K562 (cell line): ENCODE measurements around the gene BCAP31. TPM values are rescaled to one million over a fixed set of nuclear protein-coding genes. Genes with fewer than 3 reads are reported as not detected.

Source experiments
- ARID1B ChIP-seq: fragments of 450-650 bp; IDR thresholded peaks from 2 replicates; pipeline ENCODE4 v1.6.1; 2016; ENCODE audit warnings: antibody characterized with exemption, mild to moderate bottlenecking, inconsistent platforms
- ATF1 ChIP-seq, 2 experiments: fragments of 450-650 bp in 1 of 2; IDR thresholded peaks; 2 replicates each; pipeline ENCODE4 v1.6.1; 2016; ENCODE audit warnings: missing compliant biosample characterization in 1 of 2, missing genetic modification characterization in 1 of 2
- CREM ChIP-seq: IDR thresholded peaks from 2 replicates; pipeline ENCODE4 v1.6.1; 2014; ENCODE audit warnings: antibody characterized with exemption, low read depth
- DMBX1 ChIP-seq: fragments of 250-450 bp; sonication (Bioruptor Pico); IDR thresholded peaks from 2 replicates; pipeline ENCODE4 v1.8.0; 2022; ENCODE audit warnings: inconsistent platforms, mild to moderate bottlenecking, moderate library complexity, borderline replicate concordance
- ELF2 ChIP-seq: fragments of 250-450 bp; sonication (Bioruptor Pico); IDR thresholded peaks from 2 replicates; pipeline ENCODE4 v1.5.0; 2021; ENCODE audit warnings: mild to moderate bottlenecking
- ETV1 ChIP-seq: fragments of 450-650 bp; conservative IDR thresholded peaks from 2 replicates; pipeline ENCODE4 v1.6.1; 2016; ENCODE audit warnings: missing genetic modification characterization, control low read depth, low read depth, missing compliant biosample characterization
- FUS ChIP-seq: fragments of 200-400 bp; formaldehyde crosslinking; optimal IDR thresholded peaks from 2 replicates; pipeline ENCODE3; 2017; ENCODE audit warnings: low read depth, low read length
- KAT2B ChIP-seq: IDR thresholded peaks from one replicate; pipeline ENCODE4 v1.6.1; 2012; ENCODE audit warnings: low read depth, mild to moderate bottlenecking, control low read depth, inconsistent platforms, low read length, moderate library complexity
- L3MBTL2 ChIP-seq: fragments of 450-650 bp; IDR thresholded peaks from 2 replicates; pipeline ENCODE4 v1.6.1; 2016; ENCODE audit warnings: mild to moderate bottlenecking, moderate library complexity
- NFRKB ChIP-seq: fragments of 450-650 bp; IDR thresholded peaks from 2 replicates; pipeline ENCODE4 v1.6.1; 2016; ENCODE audit warnings: low read depth
- POLR3G ChIP-seq: IDR thresholded peaks from 2 replicates; pipeline ENCODE4 v1.6.1; 2011; ENCODE audit not compliant: insufficient read length, insufficient replicate concordance; ENCODE audit errors: extremely low read depth
- RBM14 ChIP-seq: fragments of 200-400 bp; formaldehyde crosslinking; IDR thresholded peaks from 2 replicates; pipeline ENCODE4 v1.6.1; 2018; ENCODE audit warnings: low read depth, mild to moderate bottlenecking, low read length, moderate library complexity, borderline replicate concordance; ENCODE audit not compliant: insufficient read depth
- RFX7 ChIP-seq: fragments of 250-450 bp; sonication (Bioruptor Pico); IDR thresholded peaks from 2 replicates; pipeline ENCODE4 v1.5.1; 2021; ENCODE audit warnings: mild to moderate bottlenecking
- RUNX1 ChIP-seq: sonication (generic); IDR thresholded peaks from 2 replicates; pipeline ENCODE4 v1.6.1; 2016; ENCODE audit warnings: antibody characterized with exemption, low read depth
- SUPT5H ChIP-seq: fragments of 450-650 bp; IDR thresholded peaks from 2 replicates; pipeline ENCODE4 v1.6.1; 2016
- TRIM24 ChIP-seq, 2 experiments: fragments of 450-650 bp; IDR thresholded peaks; 2 replicates each; pipeline ENCODE4 v1.6.1; 2016
- TRIM25 ChIP-seq: fragments of 450-650 bp; IDR thresholded peaks from 2 replicates; pipeline ENCODE4 v1.7.0; 2016; ENCODE audit warnings: borderline replicate concordance
- ZFP1 ChIP-seq: fragments of 450-650 bp; formaldehyde crosslinking; IDR thresholded peaks from 2 replicates; pipeline ENCODE4 v1.4.0; 2020; ENCODE audit warnings: mild to moderate bottlenecking, mixed read lengths
- ZFX ChIP-seq: sonication (generic); formaldehyde crosslinking; IDR thresholded peaks from 2 replicates; pipeline ENCODE4 v1.8.0; 2022; ENCODE audit warnings: mild to moderate bottlenecking, missing genetic modification reagents, moderate library complexity
- polyA plus RNA-seq, 8 experiments: library from polyadenylated mRNA; depleted of rRNA in 4 of 8; stranded (reverse) in 5 of 8; unstranded in 3 of 8; fragments of >200 nt; fragmentation: Nextera tagmentation in 2 of 8; fragmentation: Illumina TruSeq in 1 of 8; extraction: Ambion mirVana in 2 of 8; extraction: Trizol in 1 of 8; gene quantifications; 2 replicates each; pipeline versions ENCODE4 v1.2.1 to v1.2.3, GENCODE V29; 2011 to 2014; ENCODE audit warnings: inconsistent platforms in 1 of 8, missing spikeins in 1 of 8
- total RNA-seq, 7 experiments: library from RNA; depleted of rRNA in 6 of 7; stranded (reverse); fragments of >200 nt in 6 of 7; fragmentation: Illumina TruSeq in 2 of 7; extraction: Trizol in 2 of 7; gene quantifications; 2 replicates each; pipeline versions ENCODE4 v1.2.1 to v1.2.3, GENCODE V29; 2011 to 2021; ENCODE audit warnings: low replicate concordance in 1 of 7
- TF ChIP-seq, protein P1 (sequence below): fragments of 450-650 bp; IDR thresholded peaks from 2 replicates; pipeline ENCODE4 v1.6.1; 2018; ENCODE audit warnings: mild to moderate bottlenecking, low read depth; ENCODE audit not compliant: partially characterized antibody
- TF ChIP-seq, protein P2 (sequence below): fragments of 450-650 bp; IDR thresholded peaks from 2 replicates; pipeline ENCODE4 v1.6.1; 2017; ENCODE audit warnings: antibody characterized with exemption, mild to moderate bottlenecking

The BCAP31 gene
- total and polyA plus RNA-seq, 9 of the 15 experiments (the other 6 are each of a cell fraction or from before 2014, with no cell fraction given): 156 to 683 (median 188) TPM

- TF ChIP-seq RFX7 (no peak), TRIM24 (IDR thresholded peaks at IDR 0.05) (peak; percentile 43 to 81; a peak in 3 of 4 replicates), RUNX1 (peak; percentile 78; the same call in 1 of the 2 replicates), ELF2 (CRISPR knock-in tag) (peak; percentile 20; the same call in 1 of the 2 replicates), POLR3G (no peak), KAT2B (no peak), DMBX1 (CRISPR knock-in tag) (no peak), NFRKB (peak; percentile 73), SUPT5H (peak; percentile 40), CREM (peak; percentile 53), ZFP1 (CRISPR knock-in tag) (no peak), FUS (no peak), RBM14 (no peak), ETV1 (peak; percentile 95), ARID1B (peak; percentile 95), L3MBTL2 (peak; percentile 77), TRIM25 (no peak), ZFX (peak; percentile 83), ATF1 (CRISPR knock-in tag; IDR thresholded peaks at IDR 0.05) (no peak), ATF1 (tag; IDR thresholded peaks at IDR 0.05) (peak; percentile 5; the same call in 1 of the 2 replicates)
- TF ChIP-seq, protein P1, sequence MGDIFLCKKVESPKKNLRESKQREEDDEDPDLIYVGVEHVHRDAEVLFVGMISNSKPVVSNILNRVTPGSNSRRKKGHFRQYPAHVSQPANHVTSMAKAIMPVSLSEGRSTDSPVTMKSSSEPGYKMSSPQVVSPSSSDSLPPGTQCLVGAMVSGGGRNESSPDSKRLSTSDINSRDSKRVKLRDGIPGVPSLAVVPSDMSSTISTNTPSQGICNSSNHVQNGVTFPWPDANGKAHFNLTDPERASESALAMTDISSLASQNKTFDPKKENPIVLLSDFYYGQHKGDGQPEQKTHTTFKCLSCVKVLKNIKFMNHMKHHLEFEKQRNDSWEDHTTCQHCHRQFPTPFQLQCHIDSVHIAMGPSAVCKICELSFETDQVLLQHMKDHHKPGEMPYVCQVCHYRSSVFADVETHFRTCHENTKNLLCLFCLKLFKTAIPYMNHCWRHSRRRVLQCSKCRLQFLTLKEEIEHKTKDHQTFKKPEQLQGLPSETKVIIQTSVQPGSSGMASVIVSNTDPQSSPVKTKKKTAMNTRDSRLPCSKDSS: no peak
- TF ChIP-seq, protein P2, sequence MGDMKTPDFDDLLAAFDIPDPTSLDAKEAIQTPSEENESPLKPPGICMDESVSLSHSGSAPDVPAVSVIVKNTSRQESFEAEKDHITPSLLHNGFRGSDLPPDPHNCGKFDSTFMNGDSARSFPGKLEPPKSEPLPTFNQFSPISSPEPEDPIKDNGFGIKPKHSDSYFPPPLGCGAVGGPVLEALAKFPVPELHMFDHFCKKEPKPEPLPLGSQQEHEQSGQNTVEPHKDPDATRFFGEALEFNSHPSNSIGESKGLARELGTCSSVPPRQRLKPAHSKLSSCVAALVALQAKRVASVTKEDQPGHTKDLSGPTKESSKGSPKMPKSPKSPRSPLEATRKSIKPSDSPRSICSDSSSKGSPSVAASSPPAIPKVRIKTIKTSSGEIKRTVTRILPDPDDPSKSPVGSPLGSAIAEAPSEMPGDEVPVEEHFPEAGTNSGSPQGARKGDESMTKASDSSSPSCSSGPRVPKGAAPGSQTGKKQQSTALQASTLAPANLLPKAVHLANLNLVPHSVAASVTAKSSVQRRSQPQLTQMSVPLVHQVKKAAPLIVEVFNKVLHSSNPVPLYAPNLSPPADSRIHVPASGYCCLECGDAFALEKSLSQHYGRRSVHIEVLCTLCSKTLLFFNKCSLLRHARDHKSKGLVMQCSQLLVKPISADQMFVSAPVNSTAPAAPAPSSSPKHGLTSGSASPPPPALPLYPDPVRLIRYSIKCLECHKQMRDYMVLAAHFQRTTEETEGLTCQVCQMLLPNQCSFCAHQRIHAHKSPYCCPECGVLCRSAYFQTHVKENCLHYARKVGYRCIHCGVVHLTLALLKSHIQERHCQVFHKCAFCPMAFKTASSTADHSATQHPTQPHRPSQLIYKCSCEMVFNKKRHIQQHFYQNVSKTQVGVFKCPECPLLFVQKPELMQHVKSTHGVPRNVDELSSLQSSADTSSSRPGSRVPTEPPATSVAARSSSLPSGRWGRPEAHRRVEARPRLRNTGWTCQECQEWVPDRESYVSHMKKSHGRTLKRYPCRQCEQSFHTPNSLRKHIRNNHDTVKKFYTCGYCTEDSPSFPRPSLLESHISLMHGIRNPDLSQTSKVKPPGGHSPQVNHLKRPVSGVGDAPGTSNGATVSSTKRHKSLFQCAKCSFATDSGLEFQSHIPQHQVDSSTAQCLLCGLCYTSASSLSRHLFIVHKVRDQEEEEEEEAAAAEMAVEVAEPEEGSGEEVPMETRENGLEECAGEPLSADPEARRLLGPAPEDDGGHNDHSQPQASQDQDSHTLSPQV: peak; percentile 96
Observed at GRCh38 chrX:153765138-153766079, 41.2 kb upstream of the BCAP31 start (continued).
